RWPE2 (cell line): ENCODE measurements around the gene THUMPD1.

Source experiments
- ATAC-seq: fragments of 200-7000 bp; cut with Tn5 transposase; 3 replicates; pipeline ENCODE4 v1.9.1; 2021; ENCODE audit warnings: low read depth
- DNase-seq: peaks from one replicate; pipeline ENCODE4 v3.0.0-alpha.2; 2020; ENCODE audit warnings: low spot score
- H3K27ac ChIP-seq: fragments of 450-650 bp; 2 replicates; pipeline ENCODE4 v1.5.1; 2017; ENCODE audit warnings: mild to moderate bottlenecking; ENCODE audit not compliant: poor library complexity, severe bottlenecking
- H3K27me3 ChIP-seq: fragments of 250-450 bp; sonication (Bioruptor Pico); 2 replicates; pipeline ENCODE4 v1.5.1; 2021; ENCODE audit warnings: mild to moderate bottlenecking, moderate library complexity; ENCODE audit not compliant: insufficient read depth, poor library complexity, severe bottlenecking
- H3K36me3 ChIP-seq: fragments of 250-450 bp; sonication (Bioruptor Pico); 2 replicates; pipeline ENCODE4 v1.5.1; 2020; ENCODE audit warnings: low read depth, mild to moderate bottlenecking, moderate library complexity
- H3K4me1 ChIP-seq: fragments of 250-450 bp; sonication (Bioruptor Pico); 2 replicates; pipeline ENCODE4 v1.5.1; 2021; ENCODE audit warnings: mild to moderate bottlenecking, moderate library complexity; ENCODE audit not compliant: insufficient read depth, poor library complexity, severe bottlenecking
- H3K4me3 ChIP-seq: fragments of 250-450 bp; sonication (Bioruptor Pico); 2 replicates; pipeline ENCODE4 v1.5.1; 2021; ENCODE audit warnings: mild to moderate bottlenecking, moderate library complexity; ENCODE audit not compliant: severe bottlenecking
- H3K9me3 ChIP-seq: fragments of 250-450 bp; sonication (Bioruptor Pico); 2 replicates; pipeline ENCODE4 v1.5.1; 2021; ENCODE audit warnings: mild to moderate bottlenecking, moderate library complexity; ENCODE audit not compliant: severe bottlenecking
- CTCF ChIP-seq: fragments of 450-650 bp; IDR thresholded peaks from one replicate; pipeline ENCODE4 v1.5.1; 2017; ENCODE audit warnings: mild to moderate bottlenecking, moderate library complexity; ENCODE audit not compliant: poor library complexity, severe bottlenecking

Gene THUMPD1

GRCh38 chr16:20741554-20742285 lies at the start of gene THUMPD1:
TSS of gene THUMPD1 (minus strand) at chr16:20741818. CDS start at chr16:20741739, 79 bp downstream.
- peak; percentile 94 for DNase-seq

GRCh38 chr16:20789130-20789529 lies 47.5 kb upstream of the THUMPD1 start:
- ATAC-seq (no peak), DNase-seq (no peak)
- no peaks in the 10 kb centered on the region for H3K36me3 ChIP-seq
- no peak overlapping the region for H3K27ac ChIP-seq
- TF ChIP-seq CTCF = no peak
- H3K27me3 ChIP-seq = no peaks in the 10 kb centered on the region
- no peaks in the 10 kb centered on the region for H3K9me3 ChIP-seq
- no peak overlapping the region for H3K4me3 ChIP-seq
- no peaks in the 10 kb centered on the region for H3K4me1 ChIP-seq

More at GRCh38 chr16:20741554-20742285, at the start of gene THUMPD1:
- peak; percentile 92 for ATAC-seq
- peak within 1 kb of the TSS; percentile 96 for H3K4me3 ChIP-seq
- H3K27me3 ChIP-seq = no peaks in the 10 kb centered on the region
- H3K27ac ChIP-seq = peak within 1 kb of the TSS; percentile 62
- no peaks in the 10 kb centered on the region for H3K9me3 ChIP-seq
- H3K36me3 ChIP-seq = peaks cover 35% of the 10 kb centered on the region
- peaks cover 11% of the 10 kb centered on the region for H3K4me1 ChIP-seq
- no peak for TF ChIP-seq CTCF

- no peaks in the 10 kb centered on the region for H3K9me3 ChIP-seq
- no peak overlapping the region for H3K4me3 ChIP-seq
- H3K4me1 ChIP-seq = no peaks in the 10 kb centered on the region
- H3K36me3 ChIP-seq = no peaks in the 10 kb centered on the region
- DNase-seq (no peak), ATAC-seq (no peak)
- no peak for TF ChIP-seq CTCF
- no peak overlapping the region for H3K27ac ChIP-seq
- no peaks in the 10 kb centered on the region for H3K27me3 ChIP-seq
These were observed 42.6 kb upstream of the THUMPD1 start for GRCh38 chr16:20784204-20784603.

GRCh38 chr16:20782470-20782869 lies 40.9 kb upstream of the THUMPD1 start:
- no peaks in the 10 kb centered on the region for H3K9me3 ChIP-seq
- no peaks in the 10 kb centered on the region for H3K4me1 ChIP-seq
- no peak for TF ChIP-seq CTCF
- H3K4me3 ChIP-seq = no peak overlapping the region
- H3K36me3 ChIP-seq = no peaks in the 10 kb centered on the region
- DNase-seq (no peak), ATAC-seq (no peak)
- no peak overlapping the region for H3K27ac ChIP-seq
- H3K27me3 ChIP-seq = no peaks in the 10 kb centered on the region

GRCh38 chr16:20781697-20782096 lies 40.1 kb upstream of the THUMPD1 start:
- DNase-seq = no peak
- Histone ChIP-seq H3K4me3 (no peak overlapping the region), H3K9me3 (no peaks in the 10 kb centered on the region), H3K4me1 (no peaks in the 10 kb centered on the region), H3K27ac (no peak overlapping the region), H3K27me3 (no peaks in the 10 kb centered on the region), H3K36me3 (no peaks in the 10 kb centered on the region)
- no peak for ATAC-seq
- no peak for TF ChIP-seq CTCF
